WI38 (cell line): ENCODE measurements around the gene PDE4D.

Experiments used
- H3K4me3 ChIP-seq: 2 replicates; pipeline ENCODE4 v1.5.1; 2011; ENCODE audit warnings: low read depth, mild to moderate bottlenecking, control low read depth, low read length
- CTCF ChIP-seq: IDR thresholded peaks from 2 replicates; pipeline ENCODE4 v1.5.1; 2012; ENCODE audit warnings: low read depth, mild to moderate bottlenecking, control low read depth, low read length

The PDE4D gene

GRCh38 chr5:59485629-59486439 lies 407.7 kb downstream of the PDE4D start:
- TF ChIP-seq CTCF, result no peak
- H3K4me3 ChIP-seq, result no peak overlapping the region

- no peak for TF ChIP-seq CTCF
- H3K4me3 ChIP-seq, result no peak overlapping the region
Measured at GRCh38 chr5:59485107-59485506, 408.4 kb downstream of the PDE4D start.

GRCh38 chr5:59484618-59485017 lies 408.9 kb downstream of the PDE4D start:
- no peak overlapping the region for H3K4me3 ChIP-seq
- no peak for TF ChIP-seq CTCF

GRCh38 chr5:59483971-59484472 lies 409.5 kb downstream of the PDE4D start:
- no peak overlapping the region for H3K4me3 ChIP-seq
- no peak for TF ChIP-seq CTCF

GRCh38 chr5:59479086-59479485 lies 414.4 kb downstream of the PDE4D start:
- TF ChIP-seq CTCF, result no peak
- no peak overlapping the region for H3K4me3 ChIP-seq

GRCh38 chr5:59474324-59474723 lies 419.2 kb downstream of the PDE4D start:
- H3K4me3 ChIP-seq, result no peak overlapping the region
- TF ChIP-seq CTCF, result no peak

- no peak overlapping the region for H3K4me3 ChIP-seq
- no peak for TF ChIP-seq CTCF
Measured at GRCh38 chr5:59473611-59474010, 419.9 kb downstream of the PDE4D start.
